Measurements from ENCODE around the gene TMEM97. TPM values are rescaled to one million over a fixed set of nuclear protein-coding genes. Genes with fewer than 3 reads are reported as not detected.
A peak's percentile ranks its signal among the peaks of the same experiment; 100 is the strongest.
"Not testable (repeated sequence)": the region's sequence is repeated elsewhere in the genome, so short reads cannot be mapped to it uniquely, and the experiment has no call there.

TMEM97 gene
- total RNA-seq, 1 experiment from 2014 or later: 118 TPM

GRCh38 chr17:28328325-28328724, 9.3 kb downstream of the TMEM97 start:
- H3K36me3 ChIP-seq: peaks cover 67% of the 10 kb centered on the region
- H3K9me3 ChIP-seq: no peaks in the 10 kb centered on the region
- no peaks in the 10 kb centered on the region for H3K27me3 ChIP-seq
- DNase-seq: no peak
- no peak overlapping the region for H3K4me3 ChIP-seq

GRCh38 chr17:28330671-28331070, 11.7 kb downstream of the TMEM97 start:
- Histone ChIP-seq H3K9me3 (no peaks in the 10 kb centered on the region), H3K36me3 (peaks cover 59% of the 10 kb centered on the region), H3K27me3 (no peaks in the 10 kb centered on the region), H3K4me3 (no peak overlapping the region)
- DNase-seq: no peak

GRCh38 chr17:28331891-28332420, 13.0 kb downstream of the TMEM97 start:
- no peak for DNase-seq
- peaks cover 56% of the 10 kb centered on the region for H3K36me3 ChIP-seq
- H3K4me3 ChIP-seq: no peak overlapping the region
- H3K9me3 ChIP-seq: no peaks in the 10 kb centered on the region
- H3K27me3 ChIP-seq: no peaks in the 10 kb centered on the region

GRCh38 chr17:28333083-28333746, 14.2 kb downstream of the TMEM97 start:
- no peaks in the 10 kb centered on the region for H3K27me3 ChIP-seq
- H3K4me3 ChIP-seq: no peak overlapping the region
- DNase-seq: no peak
- H3K36me3 ChIP-seq: peaks cover 56% of the 10 kb centered on the region
- H3K9me3 ChIP-seq: no peaks in the 10 kb centered on the region

GRCh38 chr17:28334171-28334570, 15.2 kb downstream of the TMEM97 start:
- no peak for DNase-seq
- H3K4me3 ChIP-seq: peak overlapping the region; percentile 98
- no peaks in the 10 kb centered on the region for H3K9me3 ChIP-seq
- no peaks in the 10 kb centered on the region for H3K27me3 ChIP-seq
- H3K36me3 ChIP-seq: peaks cover 51% of the 10 kb centered on the region

- H3K36me3 ChIP-seq: peaks cover 51% of the 10 kb centered on the region
- H3K4me3 ChIP-seq: peak overlapping the region; percentile 98
- no peak for DNase-seq
- H3K9me3 ChIP-seq: no peaks in the 10 kb centered on the region
- no peaks in the 10 kb centered on the region for H3K27me3 ChIP-seq
Measured at GRCh38 chr17:28334666-28335200, 15.7 kb downstream of the TMEM97 start.

- Histone ChIP-seq H3K36me3 (peaks cover 57% of the 10 kb centered on the region), H3K9me3 (no peaks in the 10 kb centered on the region), H3K27me3 (no peaks in the 10 kb centered on the region), H3K4me3 (peak within 1 kb of the TSS; percentile 98)
- DNase-seq: peak; percentile 100
Measured at GRCh38 chr17:28335201-28335958, 16.4 kb downstream of the TMEM97 start, which contains the start of the genes IFT20 and TNFAIP1. TSS of gene IFT20 (minus strand) at chr17:28335472. CDS start at chr17:28331985, 3,487 bp downstream. TSS of gene TNFAIP1 (plus strand) at chr17:28335761. CDS start at chr17:28339522, 3,761 bp downstream.

GRCh38 chr17:28335959-28336871, 17.2 kb downstream of the TMEM97 start:
- peak overlapping the region; percentile 98 for H3K4me3 ChIP-seq
- no peaks in the 10 kb centered on the region for H3K27me3 ChIP-seq
- H3K9me3 ChIP-seq: no peaks in the 10 kb centered on the region
- H3K36me3 ChIP-seq: peaks cover 57% of the 10 kb centered on the region
- peak; percentile 83 for DNase-seq

- Histone ChIP-seq H3K27me3 (no peaks in the 10 kb centered on the region), H3K9me3 (no peaks in the 10 kb centered on the region), H3K36me3 (peaks cover 68% of the 10 kb centered on the region), H3K4me3 (peak overlapping the region; percentile 11; the same call in 1 of the 2 replicates)
- DNase-seq: peak; percentile 69
Measured at GRCh38 chr17:28338056-28338768, 19.2 kb downstream of the TMEM97 start.

- H3K36me3 ChIP-seq: peaks cover 71% of the 10 kb centered on the region
- H3K27me3 ChIP-seq, H3K9me3 ChIP-seq, H3K4me3 ChIP-seq, DNase-seq: not testable (repeated sequence)
Measured at GRCh38 chr17:28338769-28339212, 19.8 kb downstream of the TMEM97 start.

- H3K9me3 ChIP-seq: no peaks in the 10 kb centered on the region
- H3K4me3 ChIP-seq: no peak overlapping the region
- no peaks in the 10 kb centered on the region for H3K27me3 ChIP-seq
- DNase-seq: no peak
- peaks cover 77% of the 10 kb centered on the region for H3K36me3 ChIP-seq
Measured at GRCh38 chr17:28339431-28339830, 20.4 kb downstream of the TMEM97 start.

GRCh38 chr17:28340374-28340773, 21.4 kb downstream of the TMEM97 start:
- DNase-seq: no peak
- Histone ChIP-seq H3K36me3 (peaks cover 87% of the 10 kb centered on the region), H3K9me3 (no peaks in the 10 kb centered on the region), H3K4me3 (no peak overlapping the region), H3K27me3 (no peaks in the 10 kb centered on the region)

GRCh38 chr17:28341516-28341915, 22.5 kb downstream of the TMEM97 start:
- DNase-seq: no peak
- Histone ChIP-seq H3K9me3 (no peaks in the 10 kb centered on the region), H3K4me3 (no peak overlapping the region), H3K27me3 (no peaks in the 10 kb centered on the region), H3K36me3 (peaks cover 92% of the 10 kb centered on the region)

- peaks cover 84% of the 10 kb centered on the region for H3K36me3 ChIP-seq
- H3K9me3 ChIP-seq: no peaks in the 10 kb centered on the region
- H3K4me3 ChIP-seq: no peak overlapping the region
- no peak for DNase-seq
- H3K27me3 ChIP-seq: no peaks in the 10 kb centered on the region
Measured at GRCh38 chr17:28342313-28342712, 23.3 kb downstream of the TMEM97 start.

GRCh38 chr17:28343491-28343932, 24.5 kb downstream of the TMEM97 start:
- no peak for DNase-seq
- Histone ChIP-seq H3K9me3 (no peaks in the 10 kb centered on the region), H3K4me3 (no peak overlapping the region), H3K27me3 (no peaks in the 10 kb centered on the region), H3K36me3 (peaks cover 83% of the 10 kb centered on the region)

- H3K9me3 ChIP-seq: no peaks in the 10 kb centered on the region
- DNase-seq: no peak
- peaks cover 87% of the 10 kb centered on the region for H3K36me3 ChIP-seq
- H3K4me3 ChIP-seq: no peak overlapping the region
- H3K27me3 ChIP-seq: no peaks in the 10 kb centered on the region
Measured at GRCh38 chr17:28344011-28344410, 25.0 kb downstream of the TMEM97 start.

Data from MG63 (cell line).